Caco-2 (cell line): ENCODE results near the gene ADCYAP1R1. TPM values are rescaled to one million over a fixed set of nuclear protein-coding genes. Genes with fewer than 3 reads are reported as not detected.

ENCODE experiments used
- BruUV-seq: library from RNA; stranded (reverse); fragments of 400-500 nt; replicated peaks from 2 replicates; lab custom pipeline; 2021; lab: Mats Ljungman, UMichigan
- CTCF ChIA-PET: fragments of 300-600 bp; sonication (Branson Sonifier 250); formaldehyde crosslinking; loops from one replicate; lab custom pipeline; 2022; ENCODE audit warnings: antibody characterized with exemption; lab: Charles Lee
- POLR2A ChIA-PET: fragments of 300-600 bp; sonication (Branson Sonifier 250); formaldehyde crosslinking; loops from one replicate; lab custom pipeline; 2022; ENCODE audit warnings: antibody characterized with exemption; lab: Charles Lee
- DNase-seq, 2 experiments: peaks; one replicate each; pipeline versions ENCODE4 v3.0.0 to v3.0.0-alpha.2; 2020 to 2022
- H3K27me3 ChIP-seq: replicated peaks from 2 replicates; pipeline ENCODE4 v1.6.0; 2011; ENCODE audit warnings: low read length; ENCODE audit not compliant: control insufficient read depth, insufficient read depth
- H3K36me3 ChIP-seq: 2 replicates; pipeline ENCODE4 v1.5.1; 2011; ENCODE audit warnings: low read length; ENCODE audit not compliant: control insufficient read depth, insufficient read depth
- H3K4me1 ChIP-seq: fragments of 250-450 bp; sonication (Bioruptor Pico); 2 replicates; pipeline ENCODE4 v1.5.1; 2020; ENCODE audit warnings: mild to moderate bottlenecking
- H3K4me3 ChIP-seq: 2 replicates; pipeline ENCODE4 v1.5.1; 2011; ENCODE audit warnings: low read depth, mild to moderate bottlenecking, control low read depth, low read length
- H3K9me3 ChIP-seq: fragments of 250-450 bp; sonication (Bioruptor Pico); 2 replicates; pipeline ENCODE4 v1.5.1; 2020; ENCODE audit warnings: mild to moderate bottlenecking, moderate library complexity
- H3K27ac Mint-ChIP-seq: one replicate; pipeline ENCODE4 v1.8.0; 2022; ENCODE audit warnings: mixed read lengths; ENCODE audit not compliant: unreplicated experiment
- H3K27me3 Mint-ChIP-seq: one replicate; pipeline ENCODE4 v1.8.0; 2022; ENCODE audit warnings: mixed read lengths; ENCODE audit not compliant: insufficient read depth, unreplicated experiment
- H3K36me3 Mint-ChIP-seq: one replicate; pipeline ENCODE4 v1.8.0; 2022; ENCODE audit warnings: mild to moderate bottlenecking, mixed read lengths; ENCODE audit not compliant: insufficient read depth, unreplicated experiment
- H3K4me1 Mint-ChIP-seq: one replicate; pipeline ENCODE4 v1.8.0; 2022; ENCODE audit warnings: low read depth, mixed read lengths; ENCODE audit not compliant: unreplicated experiment
- H3K4me3 Mint-ChIP-seq: one replicate; pipeline ENCODE4 v1.8.0; 2022; ENCODE audit warnings: mild to moderate bottlenecking, moderate library complexity, mixed read lengths; ENCODE audit not compliant: unreplicated experiment
- H3K9me3 Mint-ChIP-seq: one replicate; pipeline ENCODE4 v1.8.0; 2022; ENCODE audit warnings: mixed read lengths; ENCODE audit not compliant: unreplicated experiment
- intact Hi-C: fragments of 100-400 bp; cut with micrococcal nuclease; formaldehyde crosslinking; loops from one replicate; pipeline ENCODE4 v1.10.0; 2022; ENCODE audit not compliant: unreplicated experiment
- total RNA-seq: library from RNA; stranded (reverse); gene quantifications from 2 replicates; pipeline ENCODE4 v1.2.3, GENCODE V29; 2022
- TF ChIP-seq, protein P1 (sequence below), 2 experiments: fragments of 200-600 bp in 1 of 2; IDR thresholded peaks; 1 replicate in 1 of 2; 2 replicates in 1 of 2; pipeline versions ENCODE4 v1.5.1 to v1.8.0; 2011 to 2022; ENCODE audit warnings: antibody characterized with exemption in 1 of 2, control low read depth in 1 of 2, inconsistent platforms in 1 of 2, low read depth in 1 of 2, low read length in 1 of 2, mild to moderate bottlenecking in 1 of 2, moderate library complexity in 1 of 2; ENCODE audit not compliant: insufficient read depth in 1 of 2, severe bottlenecking in 1 of 2, unreplicated experiment in 1 of 2

Gene ADCYAP1R1
- total RNA-seq, 1 experiment from 2014 or later, result not detected

DNA sequence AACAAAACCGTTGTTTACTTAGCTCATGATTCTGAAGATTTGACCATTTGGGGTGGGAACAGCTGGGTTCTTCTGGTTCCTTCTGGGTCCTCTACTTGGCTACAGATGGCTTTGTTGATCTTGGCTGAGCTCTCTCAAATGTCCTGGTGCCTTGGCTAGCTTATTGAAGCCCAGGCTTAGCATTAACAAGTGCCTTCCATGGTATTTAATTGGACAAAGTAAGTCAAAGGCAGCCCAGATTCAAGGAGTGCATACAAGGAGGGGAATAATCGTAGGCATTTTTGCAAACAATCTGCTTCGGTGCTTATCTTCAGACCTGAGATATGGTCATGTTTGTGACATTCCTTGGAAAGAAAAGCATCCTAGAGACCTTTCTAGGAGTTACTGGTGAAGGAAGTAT lies 81.4 kb downstream of the ADCYAP1R1 start:
- intact Hi-C loops, result loop anchor here (10.0 kb wide), 1 partner anchor 311 kb away; no protein-coding TSS in a partner anchor
- Histone ChIP-seq H3K27me3 (no peaks in the 10 kb centered on the region), H3K4me1 (no peaks in the 10 kb centered on the region), H3K36me3 (no peaks in the 10 kb centered on the region), H3K4me3 (no peak overlapping the region), H3K9me3 (no peaks in the 10 kb centered on the region)
- no peaks in the 10 kb centered on the region for H3K9me3 Mint-ChIP-seq
- no peaks in the 10 kb centered on the region for H3K4me1 Mint-ChIP-seq
- no peak for DNase-seq
- no TSS peak for BruUV-seq
- H3K27ac Mint-ChIP-seq, result no peak overlapping the region
- H3K36me3 Mint-ChIP-seq, result no peaks in the 10 kb centered on the region
- POLR2A ChIA-PET, result no interaction called here
- no peak overlapping the region for H3K4me3 Mint-ChIP-seq
- peaks cover 3% of the 10 kb centered on the region for H3K27me3 Mint-ChIP-seq
- TF ChIP-seq, protein P1, sequence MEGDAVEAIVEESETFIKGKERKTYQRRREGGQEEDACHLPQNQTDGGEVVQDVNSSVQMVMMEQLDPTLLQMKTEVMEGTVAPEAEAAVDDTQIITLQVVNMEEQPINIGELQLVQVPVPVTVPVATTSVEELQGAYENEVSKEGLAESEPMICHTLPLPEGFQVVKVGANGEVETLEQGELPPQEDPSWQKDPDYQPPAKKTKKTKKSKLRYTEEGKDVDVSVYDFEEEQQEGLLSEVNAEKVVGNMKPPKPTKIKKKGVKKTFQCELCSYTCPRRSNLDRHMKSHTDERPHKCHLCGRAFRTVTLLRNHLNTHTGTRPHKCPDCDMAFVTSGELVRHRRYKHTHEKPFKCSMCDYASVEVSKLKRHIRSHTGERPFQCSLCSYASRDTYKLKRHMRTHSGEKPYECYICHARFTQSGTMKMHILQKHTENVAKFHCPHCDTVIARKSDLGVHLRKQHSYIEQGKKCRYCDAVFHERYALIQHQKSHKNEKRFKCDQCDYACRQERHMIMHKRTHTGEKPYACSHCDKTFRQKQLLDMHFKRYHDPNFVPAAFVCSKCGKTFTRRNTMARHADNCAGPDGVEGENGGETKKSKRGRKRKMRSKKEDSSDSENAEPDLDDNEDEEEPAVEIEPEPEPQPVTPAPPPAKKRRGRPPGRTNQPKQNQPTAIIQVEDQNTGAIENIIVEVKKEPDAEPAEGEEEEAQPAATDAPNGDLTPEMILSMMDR (IDR thresholded peaks at IDR 0.05; ENCODE audit: insufficient read depth in 1 of 2, low read depth in 1 of 2, low read length in 1 of 2, severe bottlenecking in 1 of 2, unreplicated experiment in 1 of 2), result no peak
- CTCF ChIA-PET, result interaction anchor here (1.5 to 2.7 kb wide), 4 partner anchors 9 to 501 kb away, joined by 3 to 26 read pairs (median 6); no protein-coding TSS in a partner anchor

DNA sequence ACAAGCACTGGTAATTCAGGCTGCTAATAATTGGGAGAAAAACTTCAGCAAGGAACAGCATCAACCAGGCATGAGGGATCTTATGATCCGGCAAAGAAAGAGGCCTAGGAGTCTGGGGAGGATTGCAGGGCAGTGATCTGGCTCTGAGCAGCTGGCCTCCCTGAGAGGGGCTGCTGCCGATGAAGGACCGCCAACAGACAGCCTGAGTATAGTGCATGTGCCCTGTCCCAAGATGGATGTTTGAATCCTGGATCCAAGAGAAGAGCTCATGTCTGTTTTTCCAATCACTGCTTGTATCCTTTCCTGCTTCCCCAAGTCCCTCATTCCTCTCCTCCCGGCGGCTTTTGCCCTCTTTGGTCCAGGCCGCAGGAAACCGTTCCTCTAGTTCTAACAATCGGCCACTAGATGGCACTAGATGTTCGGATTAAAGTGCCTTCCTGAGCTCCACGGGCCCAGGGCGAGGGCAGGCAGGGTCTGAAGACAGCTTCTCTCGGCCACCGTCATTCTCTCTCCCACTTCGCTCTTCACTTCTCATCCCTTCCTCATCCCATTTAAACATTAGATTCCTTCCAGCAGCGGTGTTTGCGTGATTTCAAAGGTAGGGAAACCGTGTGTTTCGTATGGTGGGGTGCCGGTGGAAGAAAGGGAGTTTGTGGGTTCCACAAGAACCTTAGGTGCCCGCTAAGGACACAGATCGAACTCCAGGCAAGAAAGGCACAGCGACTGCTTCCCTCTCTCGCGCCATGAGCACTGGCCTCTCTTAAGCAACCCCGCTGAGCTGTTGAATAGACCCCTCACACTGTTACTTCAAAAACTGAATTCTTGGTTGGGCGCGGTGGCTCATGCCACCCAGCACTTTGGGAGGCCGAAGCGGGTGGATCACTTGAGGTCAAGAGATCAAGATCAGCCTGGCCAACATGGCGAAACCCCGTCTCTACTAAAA lies 82.4 kb downstream of the ADCYAP1R1 start:
- Mint-ChIP-seq H3K4me3 (no peak overlapping the region), H3K4me1 (no peaks in the 10 kb centered on the region), H3K27ac (no peak overlapping the region), H3K36me3 (no peaks in the 10 kb centered on the region), H3K9me3 (no peaks in the 10 kb centered on the region), H3K27me3 (peaks cover 3% of the 10 kb centered on the region)
- intact Hi-C loops, result loop anchor here (1.0 to 10.0 kb wide), 3 partner anchors 310 to 602 kb away; no protein-coding TSS in a partner anchor
- Histone ChIP-seq H3K36me3 (no peaks in the 10 kb centered on the region), H3K9me3 (no peaks in the 10 kb centered on the region), H3K27me3 (no peaks in the 10 kb centered on the region), H3K4me1 (no peaks in the 10 kb centered on the region), H3K4me3 (no peak overlapping the region)
- no TSS peak for BruUV-seq
- peak; percentile 75 to 78 for DNase-seq
- ChIA-PET CTCF (interaction anchor here (0.6 to 2.7 kb wide), 25 partner anchors 8 to 1076 kb away, joined by 3 to 26 read pairs (median 3); no protein-coding TSS in a partner anchor), POLR2A (no interaction called here)
- TF ChIP-seq, protein P1 (IDR thresholded peaks at IDR 0.05; ENCODE audit: insufficient read depth in 1 of 2, low read depth in 1 of 2, low read length in 1 of 2, severe bottlenecking in 1 of 2, unreplicated experiment in 1 of 2), result peak; percentile 64 to 76

DNA sequence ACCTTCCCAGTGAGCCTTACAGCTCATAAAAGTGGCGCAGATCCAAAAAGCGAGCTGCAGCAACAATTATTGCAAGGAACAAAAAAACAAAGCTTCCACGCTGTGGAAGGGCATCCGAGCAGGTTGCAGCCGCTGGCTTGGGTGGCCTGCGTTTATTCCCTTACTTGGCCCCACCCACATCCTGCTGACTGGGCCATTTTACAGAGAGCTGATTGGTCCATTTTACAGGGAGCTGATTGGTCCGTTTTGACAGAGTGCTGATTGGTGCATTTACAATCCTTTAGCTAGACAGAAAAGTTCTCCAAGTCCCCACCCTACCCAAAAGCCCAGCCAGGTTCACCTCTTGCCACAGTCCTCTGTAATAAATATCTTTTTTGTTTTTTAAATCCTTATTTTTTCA lies 85.1 kb downstream of the ADCYAP1R1 start:
- H3K4me1 Mint-ChIP-seq, result no peaks in the 10 kb centered on the region
- H3K9me3 ChIP-seq, result no peaks in the 10 kb centered on the region
- H3K9me3 Mint-ChIP-seq, result no peaks in the 10 kb centered on the region
- no peaks in the 10 kb centered on the region for H3K27me3 ChIP-seq
- no peak overlapping the region for H3K4me3 ChIP-seq
- DNase-seq, result no peak
- TF ChIP-seq, protein P1 (IDR thresholded peaks at IDR 0.05; ENCODE audit: insufficient read depth in 1 of 2, low read depth in 1 of 2, low read length in 1 of 2, severe bottlenecking in 1 of 2, unreplicated experiment in 1 of 2), result no peak
- H3K36me3 ChIP-seq, result no peaks in the 10 kb centered on the region
- H3K27ac Mint-ChIP-seq, result no peak overlapping the region
- POLR2A ChIA-PET, result no interaction called here
- peaks cover 6% of the 10 kb centered on the region for H3K27me3 Mint-ChIP-seq
- no peaks in the 10 kb centered on the region for H3K36me3 Mint-ChIP-seq
- CTCF ChIA-PET, result no interaction called here
- BruUV-seq, result no TSS peak
- H3K4me3 Mint-ChIP-seq, result no peak overlapping the region
- no peaks in the 10 kb centered on the region for H3K4me1 ChIP-seq
- intact Hi-C loops, result loop anchor here (10.0 kb wide), 1 partner anchor 308 kb away; no protein-coding TSS in a partner anchor
